A549 (cell line): ENCODE measurements around the gene PTGES3L.

Experiments
- BHLHE40 ChIP-seq: IDR thresholded peaks from 2 replicates; pipeline ENCODE4 v1.6.1; 2012; ENCODE audit warnings: low read depth, low read length, inconsistent platforms
- CBX8 ChIP-seq: fragments of 200-600 bp; sonication (generic); IDR thresholded peaks from 2 replicates; pipeline ENCODE4 v1.6.1; 2016
- CEBPB ChIP-seq, 2 experiments: fragments of >200 bp in 1 of 2; sonication (Bioruptor Twin) in 1 of 2; formaldehyde crosslinking in 1 of 2; IDR thresholded peaks; 2 replicates each; pipeline ENCODE4 v1.6.1; 2012 to 2016
- CTCF ChIP-seq: fragments of >200 bp; sonication (Bioruptor Twin); formaldehyde crosslinking; IDR thresholded peaks from 3 replicates; pipeline ENCODE4 v1.5.1; 2016
- EP300 ChIP-seq, 2 experiments: fragments of >200 bp; sonication (Bioruptor Twin); formaldehyde crosslinking; IDR thresholded peaks; 2 replicates in 1 of 2; 3 replicates in 1 of 2; pipeline ENCODE4 v1.6.1; 2016 to 2017
- KDM1A ChIP-seq: fragments of 200-600 bp; sonication (generic); IDR thresholded peaks from 2 replicates; pipeline ENCODE4 v1.6.1; 2016; ENCODE audit warnings: low read depth, mild to moderate bottlenecking
- MAFK ChIP-seq: fragments of 450-650 bp; IDR thresholded peaks from 2 replicates; pipeline ENCODE4 v1.6.1; 2014; ENCODE audit not compliant: partially characterized antibody
- POLR2A ChIP-seq: IDR thresholded peaks from 2 replicates; pipeline ENCODE4 v1.6.1; 2012; ENCODE audit warnings: mild to moderate bottlenecking, low read length
- RNF2 ChIP-seq: fragments of 200-600 bp; sonication (generic); IDR thresholded peaks from 2 replicates; pipeline ENCODE4 v1.6.1; 2016; ENCODE audit warnings: low read depth, mild to moderate bottlenecking, antibody characterized with exemption, moderate library complexity, borderline replicate concordance
- SMC3 ChIP-seq: fragments of >200 bp; sonication (Bioruptor Twin); formaldehyde crosslinking; IDR thresholded peaks from 3 replicates; pipeline ENCODE4 v1.6.1; 2018; ENCODE audit warnings: inconsistent platforms
- ZFP36 ChIP-seq: fragments of 450-650 bp; IDR thresholded peaks from 2 replicates; pipeline ENCODE4 v1.6.1; 2014; ENCODE audit warnings: borderline replicate concordance; ENCODE audit not compliant: partially characterized antibody

GRCh38 chr17:43013296-43013695 is 33.4 kb upstream of the PTGES3L start:
- TF ChIP-seq SMC3 (no peak), ZFP36 (no peak), CTCF (no peak), CBX8 (no peak), MAFK (no peak), EP300 (IDR thresholded peaks at IDR 0.05) (no peak), CEBPB (IDR thresholded peaks at IDR 0.05) (no peak), RNF2 (no peak), POLR2A (no peak; the same call in 1 of the 2 replicates), KDM1A (no peak), BHLHE40 (no peak)
